Liver (tissue), 9 donors: ENCODE results near the gene RABIF. TPM values are rescaled to one million over a fixed set of nuclear protein-coding genes. Genes with fewer than 3 reads are reported as not detected.

Source experiments
- DNase-seq: peaks from one replicate; pipeline ENCODE4 v3.0.0-alpha.2; 2017; ENCODE audit warnings: low spot score
- H3K27ac ChIP-seq, 2 donors: one replicate each; pipeline ENCODE4 v1.7.0; 2013; ENCODE audit warnings: inconsistent platforms in 2 of 2, low read length in 2 of 2, control low read depth in 1 of 2, low read depth in 1 of 2, mild to moderate bottlenecking in 1 of 2
- H3K27me3 ChIP-seq, 4 donors: one replicate each; pipeline versions ENCODE4 v1.6.1 to v1.7.0; 2013; ENCODE audit warnings: low read length in 3 of 4, inconsistent platforms in 1 of 4, mild to moderate bottlenecking in 1 of 4, moderate library complexity in 1 of 4; ENCODE audit not compliant: control insufficient read depth in 4 of 4, insufficient read depth in 4 of 4
- H3K36me3 ChIP-seq, 4 donors: one replicate each; pipeline versions ENCODE4 v1.6.1 to v1.7.0; 2013; ENCODE audit warnings: low read length in 3 of 4, mild to moderate bottlenecking in 3 of 4, low read depth in 1 of 4, moderate library complexity in 1 of 4; ENCODE audit not compliant: control insufficient read depth in 4 of 4, insufficient read depth in 3 of 4
- H3K4me1 ChIP-seq, 4 donors: one replicate each; pipeline versions ENCODE4 v1.6.1 to v1.7.0; 2013; ENCODE audit warnings: low read length in 3 of 4, mild to moderate bottlenecking in 3 of 4, moderate library complexity in 1 of 4; ENCODE audit not compliant: control insufficient read depth in 4 of 4, insufficient read depth in 4 of 4
- H3K4me3 ChIP-seq, 3 donors: one replicate each; pipeline versions ENCODE4 v1.6.1 to v1.7.0; 2013; ENCODE audit warnings: low read length in 3 of 3, control low read depth in 1 of 3, low read depth in 1 of 3, mild to moderate bottlenecking in 1 of 3
- H3K9ac ChIP-seq, 2 donors: one replicate each; pipeline ENCODE4 v1.7.0; 2013; ENCODE audit warnings: low read length in 2 of 2, mild to moderate bottlenecking in 2 of 2, moderate library complexity in 2 of 2, control low read depth in 1 of 2, low read depth in 1 of 2
- H3K9me3 ChIP-seq, 4 donors: one replicate each; pipeline versions ENCODE4 v1.6.1 to v1.7.0; 2013; ENCODE audit warnings: low read length in 3 of 4; ENCODE audit not compliant: control insufficient read depth in 4 of 4
- CTCF ChIP-seq: fragments of 150-350 bp; IDR thresholded peaks from 2 replicates; pipeline ENCODE4 v1.5.1; 2017; ENCODE audit warnings: improper control_type of control experiment, low read depth, low read length; ENCODE audit not compliant: missing input control
- EGR1 ChIP-seq, 2 donors: IDR thresholded peaks; 2 replicates each; pipeline ENCODE4 v1.6.1; 2016 to 2018; ENCODE audit warnings: antibody characterized with exemption in 2 of 2, low read depth in 2 of 2
- FOXA1 ChIP-seq: IDR thresholded peaks from 2 replicates; pipeline ENCODE4 v1.6.1; 2016; ENCODE audit warnings: antibody characterized with exemption
- FOXA2 ChIP-seq: IDR thresholded peaks from 2 replicates; pipeline ENCODE4 v1.6.1; 2016; ENCODE audit warnings: antibody characterized with exemption
- GABPA ChIP-seq, 2 donors: IDR thresholded peaks in 1 of 2; conservative IDR thresholded peaks in 1 of 2; 2 replicates each; pipeline ENCODE4 v1.6.1; 2016; ENCODE audit warnings: antibody characterized with exemption in 2 of 2, mild to moderate bottlenecking in 1 of 2, moderate library complexity in 1 of 2
- HNF4A ChIP-seq, 2 donors: conservative IDR thresholded peaks; 2 replicates each; pipeline ENCODE4 v1.6.1; 2016; ENCODE audit warnings: antibody characterized with exemption in 2 of 2, mild to moderate bottlenecking in 2 of 2
- HNF4G ChIP-seq: IDR thresholded peaks from 2 replicates; pipeline ENCODE4 v1.6.1; 2016; ENCODE audit warnings: antibody characterized with exemption
- JUND ChIP-seq, 2 donors: IDR thresholded peaks; 2 replicates each; pipeline ENCODE4 v1.6.1; 2016; ENCODE audit warnings: antibody characterized with exemption in 2 of 2
- MAX ChIP-seq: IDR thresholded peaks from 2 replicates; pipeline ENCODE4 v1.6.1; 2016; ENCODE audit warnings: antibody characterized with exemption
- NR2F2 ChIP-seq: IDR thresholded peaks from 2 replicates; pipeline ENCODE4 v1.6.1; 2016; ENCODE audit warnings: antibody characterized with exemption
- RAD21 ChIP-seq, 2 donors: IDR thresholded peaks; 2 replicates each; pipeline ENCODE4 v1.6.1; 2016; ENCODE audit warnings: antibody characterized with exemption in 2 of 2, mild to moderate bottlenecking in 2 of 2
- REST ChIP-seq: IDR thresholded peaks from 2 replicates; pipeline ENCODE4 v1.6.1; 2016; ENCODE audit warnings: antibody characterized with exemption, mild to moderate bottlenecking
- RXRA ChIP-seq, 2 donors: IDR thresholded peaks; 2 replicates each; pipeline ENCODE4 v1.6.1; 2017 to 2018; ENCODE audit warnings: antibody characterized with exemption in 2 of 2, mild to moderate bottlenecking in 1 of 2
- SP1 ChIP-seq: IDR thresholded peaks from 2 replicates; pipeline ENCODE4 v1.6.1; 2018; ENCODE audit warnings: antibody characterized with exemption, mild to moderate bottlenecking
- TAF1 ChIP-seq: conservative IDR thresholded peaks from 2 replicates; pipeline ENCODE4 v1.6.1; 2016; ENCODE audit warnings: antibody characterized with exemption, mild to moderate bottlenecking
- YY1 ChIP-seq: IDR thresholded peaks from 2 replicates; pipeline ENCODE4 v1.6.1; 2016; ENCODE audit warnings: antibody characterized with exemption, mild to moderate bottlenecking
- WGBS: extraction: QIAGEN DNeasy Blood & Tissue Kit; methylation state at CpG from one replicate; pipeline ENCODE4 v1.1.7; 2013; 5-methylcytosine and 5-hydroxymethylcytosine counted together
- polyA plus RNA-seq, 2 donors: library from polyadenylated mRNA; stranded (reverse) in 1 of 2; unstranded in 1 of 2; fragments of 200-250 nt in 1 of 2; fragments of >200 nt in 1 of 2; fragmentation: Nextera tagmentation in 1 of 2; extraction: Ambion mirVana in 1 of 2; gene quantifications; one replicate each; pipeline versions ENCODE4 v1.2.1 to v1.2.3, GENCODE V29; 2013 to 2015
- total RNA-seq, 2 donors: library from RNA; depleted of rRNA; stranded (reverse); fragments of >200 nt; gene quantifications; one replicate each; pipeline ENCODE4 v1.2.3, GENCODE V29; 2014
- TF ChIP-seq, protein P1 (sequence below): IDR thresholded peaks from 2 replicates; pipeline ENCODE4 v1.6.1; 2016; ENCODE audit warnings: antibody characterized with exemption
- TF ChIP-seq, protein P2 (sequence below): IDR thresholded peaks from 2 replicates; pipeline ENCODE4 v1.6.1; 2016; ENCODE audit warnings: antibody characterized with exemption
- donor health status: healthy.
- donor health status: healthy.
- donor health status: healthy.
- donor health status: healthy.
- donor health status: healthy.

Gene RABIF
- total and polyA plus RNA-seq, 4 donors: 3.6 to 7.5 (median 4.3) TPM

- no peak for DNase-seq
- WGBS: 56% methylated on average over 3 of the region's 3 CpGs
- H3K9ac ChIP-seq: no peak overlapping the region
- no peaks in the 10 kb centered on the region for H3K9me3 ChIP-seq
- no peak overlapping the region for H3K27ac ChIP-seq
- no peak overlapping the region for H3K4me3 ChIP-seq
- H3K36me3 ChIP-seq: no peaks in the 10 kb centered on the region
- no peaks in the 10 kb centered on the region for H3K27me3 ChIP-seq
- H3K4me1 ChIP-seq: no peaks in the 10 kb centered on the region
- TF ChIP-seq CTCF (no peak), HNF4A (conservative IDR thresholded peaks at IDR 0.05) (no peak)
Observed at GRCh38 chr1:202835548-202836072, 53.3 kb downstream of the RABIF start.

DNA sequence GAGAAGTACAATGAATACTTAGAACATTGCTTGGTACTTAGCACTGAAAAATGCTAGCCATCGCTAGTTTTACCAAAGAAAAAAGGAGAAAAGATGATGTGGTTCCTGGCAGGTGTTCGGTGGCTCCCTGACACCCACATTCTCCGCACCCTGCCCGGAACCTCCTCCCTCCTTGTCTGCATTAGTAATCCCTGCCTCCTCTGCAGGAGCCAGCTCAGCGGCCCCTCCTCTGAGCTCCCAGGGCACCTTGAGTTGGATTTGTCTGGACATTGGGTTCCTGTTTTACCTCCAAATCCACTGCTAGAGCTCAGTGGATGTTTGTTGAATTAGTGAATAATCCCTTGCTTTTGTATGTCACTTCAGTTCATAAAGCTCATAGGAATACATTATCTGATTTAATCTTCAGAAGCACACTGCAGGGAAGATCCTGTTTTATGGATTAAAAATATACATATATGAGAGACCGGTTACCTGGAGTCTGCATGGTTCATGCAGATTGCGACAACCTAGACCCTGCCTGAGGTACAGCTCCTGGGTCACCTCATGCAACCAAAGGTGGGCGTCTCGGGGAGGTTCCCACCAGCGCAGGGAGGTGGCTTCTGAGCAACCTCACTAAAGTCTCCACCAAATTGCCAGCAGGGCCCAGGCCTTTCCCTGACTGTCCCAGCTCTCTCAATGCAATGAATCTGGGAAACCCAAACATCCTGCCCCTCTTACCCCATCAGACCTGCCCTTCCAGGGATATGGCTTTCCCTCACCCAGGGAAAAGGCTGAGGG is 54.0 kb downstream of the RABIF start:
- no peaks in the 10 kb centered on the region for H3K9me3 ChIP-seq
- H3K27ac ChIP-seq: no peak overlapping the region
- H3K4me1 ChIP-seq: no peaks in the 10 kb centered on the region
- H3K27me3 ChIP-seq: no peaks in the 10 kb centered on the region
- no peak overlapping the region for H3K4me3 ChIP-seq
- no peak overlapping the region for H3K9ac ChIP-seq
- 93% methylated on average over 10 of the region's 10 CpGs for WGBS
- no peaks in the 10 kb centered on the region for H3K36me3 ChIP-seq
- no peak for DNase-seq
- no peak for TF ChIP-seq NR2F2
- TF ChIP-seq EGR1 (IDR thresholded peaks at IDR 0.05; ENCODE audit: low read depth in 2 of 2): no peak
- no peak for TF ChIP-seq JUND (IDR thresholded peaks at IDR 0.05)
- no peak for TF ChIP-seq SP1
- no peak for TF ChIP-seq GABPA (IDR thresholded peaks at IDR 0.05 in 1 of 2, conservative IDR thresholded peaks at IDR 0.05 in 1 of 2)
- TF ChIP-seq, protein P1, sequence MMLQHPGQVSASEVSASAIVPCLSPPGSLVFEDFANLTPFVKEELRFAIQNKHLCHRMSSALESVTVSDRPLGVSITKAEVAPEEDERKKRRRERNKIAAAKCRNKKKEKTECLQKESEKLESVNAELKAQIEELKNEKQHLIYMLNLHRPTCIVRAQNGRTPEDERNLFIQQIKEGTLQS: no peak
- TF ChIP-seq, protein P2, sequence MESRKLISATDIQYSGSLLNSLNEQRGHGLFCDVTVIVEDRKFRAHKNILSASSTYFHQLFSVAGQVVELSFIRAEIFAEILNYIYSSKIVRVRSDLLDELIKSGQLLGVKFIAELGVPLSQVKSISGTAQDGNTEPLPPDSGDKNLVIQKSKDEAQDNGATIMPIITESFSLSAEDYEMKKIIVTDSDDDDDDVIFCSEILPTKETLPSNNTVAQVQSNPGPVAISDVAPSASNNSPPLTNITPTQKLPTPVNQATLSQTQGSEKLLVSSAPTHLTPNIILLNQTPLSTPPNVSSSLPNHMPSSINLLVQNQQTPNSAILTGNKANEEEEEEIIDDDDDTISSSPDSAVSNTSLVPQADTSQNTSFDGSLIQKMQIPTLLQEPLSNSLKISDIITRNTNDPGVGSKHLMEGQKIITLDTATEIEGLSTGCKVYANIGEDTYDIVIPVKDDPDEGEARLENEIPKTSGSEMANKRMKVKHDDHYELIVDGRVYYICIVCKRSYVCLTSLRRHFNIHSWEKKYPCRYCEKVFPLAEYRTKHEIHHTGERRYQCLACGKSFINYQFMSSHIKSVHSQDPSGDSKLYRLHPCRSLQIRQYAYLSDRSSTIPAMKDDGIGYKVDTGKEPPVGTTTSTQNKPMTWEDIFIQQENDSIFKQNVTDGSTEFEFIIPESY: no peak
- TF ChIP-seq RAD21 (IDR thresholded peaks at IDR 0.05): no peak
- no peak for TF ChIP-seq YY1
- TF ChIP-seq RXRA (IDR thresholded peaks at IDR 0.05): no peak
- no peak for TF ChIP-seq CTCF
- TF ChIP-seq MAX: no peak
- TF ChIP-seq FOXA2: no peak
- TF ChIP-seq TAF1: no peak
- no peak for TF ChIP-seq REST
- no peak for TF ChIP-seq FOXA1
- no peak for TF ChIP-seq HNF4G
